Choroid plexus epithelial cell (primary cell): ENCODE results near the gene ANK3.

Experiments
- DNase-seq: peaks from one replicate; pipeline ENCODE4 v3.0.0-alpha.2; 2010; ENCODE audit warnings: low read depth
- H3K4me3 ChIP-seq: 2 replicates; pipeline ENCODE4 v1.5.1; 2011; ENCODE audit warnings: low read depth, mild to moderate bottlenecking, control low read depth, low read length, moderate library complexity
- TF ChIP-seq, protein P1 (sequence below): conservative IDR thresholded peaks from 2 replicates; pipeline ENCODE4 v1.5.1; 2011; ENCODE audit warnings: low read depth, mild to moderate bottlenecking, control low read depth, inconsistent platforms, low read length, moderate library complexity

The ANK3 gene

DNA sequence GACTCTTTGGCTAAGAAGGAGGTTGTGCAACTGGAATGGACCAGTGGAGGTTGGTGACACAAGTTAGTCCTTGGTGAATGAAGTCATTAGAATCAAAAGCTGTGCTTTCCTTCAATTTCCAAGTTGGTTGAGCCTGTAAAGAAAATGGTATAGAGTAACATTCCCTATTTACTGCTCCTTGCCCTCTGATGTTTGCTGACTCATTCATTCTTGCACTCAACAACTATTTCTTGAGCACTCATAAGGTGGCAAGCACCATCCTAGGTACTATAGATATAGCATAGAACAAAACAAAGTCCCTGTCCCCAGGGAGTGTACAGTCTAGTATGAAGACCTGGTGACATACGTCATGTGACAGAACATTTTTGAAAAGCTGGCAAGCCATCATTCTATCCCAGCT lies 364.4 kb downstream of the ANK3 start:
- TF ChIP-seq, protein P1, sequence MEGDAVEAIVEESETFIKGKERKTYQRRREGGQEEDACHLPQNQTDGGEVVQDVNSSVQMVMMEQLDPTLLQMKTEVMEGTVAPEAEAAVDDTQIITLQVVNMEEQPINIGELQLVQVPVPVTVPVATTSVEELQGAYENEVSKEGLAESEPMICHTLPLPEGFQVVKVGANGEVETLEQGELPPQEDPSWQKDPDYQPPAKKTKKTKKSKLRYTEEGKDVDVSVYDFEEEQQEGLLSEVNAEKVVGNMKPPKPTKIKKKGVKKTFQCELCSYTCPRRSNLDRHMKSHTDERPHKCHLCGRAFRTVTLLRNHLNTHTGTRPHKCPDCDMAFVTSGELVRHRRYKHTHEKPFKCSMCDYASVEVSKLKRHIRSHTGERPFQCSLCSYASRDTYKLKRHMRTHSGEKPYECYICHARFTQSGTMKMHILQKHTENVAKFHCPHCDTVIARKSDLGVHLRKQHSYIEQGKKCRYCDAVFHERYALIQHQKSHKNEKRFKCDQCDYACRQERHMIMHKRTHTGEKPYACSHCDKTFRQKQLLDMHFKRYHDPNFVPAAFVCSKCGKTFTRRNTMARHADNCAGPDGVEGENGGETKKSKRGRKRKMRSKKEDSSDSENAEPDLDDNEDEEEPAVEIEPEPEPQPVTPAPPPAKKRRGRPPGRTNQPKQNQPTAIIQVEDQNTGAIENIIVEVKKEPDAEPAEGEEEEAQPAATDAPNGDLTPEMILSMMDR: no peak
- H3K4me3 ChIP-seq: no peak overlapping the region
- no peak for DNase-seq

DNA sequence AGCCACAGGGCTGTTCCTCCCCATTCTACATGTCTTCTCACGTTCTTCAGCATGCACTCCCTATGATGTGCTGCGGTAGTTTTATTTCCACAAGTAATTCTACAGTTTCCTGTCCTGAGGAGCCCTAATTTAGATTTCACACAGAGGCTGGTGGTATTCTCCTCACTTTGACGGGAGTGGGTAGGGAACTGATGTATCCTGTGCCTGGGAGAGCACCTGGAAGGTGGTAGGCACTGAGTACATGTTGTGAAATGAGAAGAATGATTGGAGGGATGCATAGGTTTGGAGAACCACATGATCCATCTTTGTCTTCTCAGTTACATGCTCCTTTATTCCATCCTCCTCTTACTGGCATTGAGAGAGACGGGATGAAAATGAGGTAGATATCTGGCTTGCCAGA lies 365.2 kb downstream of the ANK3 start:
- no peak overlapping the region for H3K4me3 ChIP-seq
- TF ChIP-seq, protein P1: no peak
- no peak for DNase-seq

DNA sequence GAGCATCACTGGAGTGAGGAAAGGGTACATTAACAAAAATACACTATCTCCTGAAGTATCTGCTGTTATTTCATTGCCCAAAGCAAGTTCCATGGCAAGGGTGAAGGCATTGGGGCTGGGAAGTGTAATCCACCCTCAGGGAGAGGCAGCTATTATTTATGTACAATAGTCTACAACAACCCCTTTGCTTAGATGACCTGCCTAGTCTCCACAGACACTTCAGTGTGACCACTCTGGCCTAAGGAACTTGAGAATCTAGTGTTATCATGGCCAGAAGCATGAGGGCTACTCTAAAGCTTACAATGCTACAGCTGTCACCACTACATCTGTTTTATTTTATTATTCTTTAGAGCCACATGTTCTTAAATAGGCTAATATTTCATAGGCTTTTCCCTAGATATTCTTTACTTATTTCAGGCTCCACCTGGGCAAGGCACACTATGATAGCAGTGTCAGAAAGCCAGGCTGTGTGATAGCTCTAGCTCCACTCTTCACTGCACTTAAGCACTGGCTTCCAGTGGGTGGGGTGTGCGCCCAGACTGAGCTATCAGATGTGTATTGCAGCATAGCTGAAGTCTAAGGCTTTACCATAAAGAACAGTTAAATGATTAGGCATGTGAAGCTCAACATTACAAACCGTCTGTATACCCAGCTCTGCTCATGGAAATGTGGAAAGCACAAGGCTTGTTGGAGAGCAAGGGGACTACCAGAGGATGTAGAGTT lies 366.4 kb downstream of the ANK3 start:
- DNase-seq: no peak
- H3K4me3 ChIP-seq: no peak overlapping the region
- TF ChIP-seq, protein P1: no peak

DNA sequence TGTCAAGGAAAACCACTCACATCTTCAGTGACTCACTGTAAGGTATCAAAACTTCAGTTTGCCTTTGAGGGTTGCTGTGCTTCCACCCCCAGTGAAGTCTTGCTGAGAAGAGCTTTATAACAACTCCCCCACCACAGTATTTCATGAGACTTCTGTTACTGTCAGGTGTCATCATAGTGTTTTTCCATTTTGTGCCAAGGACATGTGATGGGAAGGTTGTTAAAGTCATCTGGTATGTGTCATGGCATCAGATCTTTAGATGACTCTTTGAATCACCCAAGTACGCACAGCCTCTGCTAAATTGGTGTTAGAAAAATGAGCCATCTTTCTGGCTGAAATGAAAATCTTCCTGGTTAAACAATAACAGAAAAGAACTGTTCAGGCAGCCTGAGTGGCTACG lies 368.3 kb downstream of the ANK3 start:
- no peak overlapping the region for H3K4me3 ChIP-seq
- no peak for DNase-seq
- TF ChIP-seq, protein P1: no peak

DNA sequence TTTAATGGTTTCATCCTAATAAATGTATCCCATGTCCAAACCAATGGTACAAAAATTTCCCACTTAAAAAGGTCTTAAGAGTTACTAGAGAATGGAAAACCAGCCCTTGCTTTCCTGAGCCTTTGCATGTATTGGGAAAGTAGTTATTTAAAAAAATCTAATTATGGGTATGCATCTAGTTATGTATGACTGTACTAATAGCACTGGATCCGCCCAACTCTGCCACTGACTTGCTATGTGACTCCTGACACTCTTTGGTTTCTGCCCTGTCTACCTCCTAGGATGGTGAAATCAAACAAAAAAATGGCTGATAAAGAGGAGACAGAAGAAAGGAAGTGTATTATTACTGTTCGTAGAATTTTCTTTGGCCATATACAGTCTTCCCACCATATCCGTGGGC lies 372.9 kb downstream of the ANK3 start:
- DNase-seq: no peak
- TF ChIP-seq, protein P1: no peak
- H3K4me3 ChIP-seq: no peak overlapping the region

DNA sequence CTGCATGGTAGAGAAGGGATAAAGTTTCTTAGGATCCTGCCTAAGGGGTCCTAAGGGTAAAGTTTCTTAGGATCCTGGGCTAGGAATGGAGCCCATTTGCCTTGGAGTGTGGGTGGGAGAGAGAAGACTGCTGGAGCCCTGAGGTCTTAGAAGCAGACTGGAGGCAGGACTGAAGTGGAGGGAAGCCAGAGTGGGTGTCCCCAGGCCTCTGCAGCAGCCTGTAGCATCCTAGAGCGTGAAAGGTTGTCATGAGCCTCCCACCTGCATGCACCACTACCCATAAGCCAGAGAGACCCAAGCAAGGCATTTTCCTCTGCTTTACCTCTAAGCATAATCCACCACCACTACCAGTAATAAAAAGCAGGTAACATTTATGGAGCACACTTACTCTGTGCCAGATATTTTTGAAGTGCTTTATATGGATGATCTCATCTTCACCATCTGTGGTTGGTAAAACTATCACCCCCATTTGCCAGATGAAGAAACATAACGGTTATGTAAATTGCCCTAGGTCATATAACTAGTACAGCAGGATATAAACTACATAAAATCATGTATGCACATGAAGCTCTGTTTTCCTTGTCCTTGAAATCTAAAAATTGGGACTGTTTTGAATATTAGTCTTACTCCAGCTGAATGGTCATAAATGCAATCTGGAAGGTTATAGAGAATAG lies 379.8 kb downstream of the ANK3 start:
- H3K4me3 ChIP-seq: no peak overlapping the region
- TF ChIP-seq, protein P1: no peak
- DNase-seq: no peak

DNA sequence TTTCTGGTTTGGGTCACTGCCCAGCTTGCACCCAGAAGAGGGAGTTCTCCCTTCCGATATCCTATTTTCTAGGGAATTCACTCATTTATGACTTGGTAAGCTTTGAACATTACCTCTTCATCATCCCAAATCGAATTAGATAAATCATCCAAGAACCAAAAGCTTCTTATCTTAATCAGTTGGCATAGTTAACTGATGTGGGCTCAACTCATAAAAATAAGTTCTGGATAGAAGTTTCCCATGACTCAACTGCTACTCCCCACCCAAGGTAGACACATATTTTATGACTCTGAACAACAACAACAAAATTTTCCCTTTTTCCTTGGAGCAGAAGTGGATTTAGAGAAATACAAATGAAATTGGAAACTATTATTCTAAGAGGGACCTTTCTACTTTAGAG lies 380.4 kb downstream of the ANK3 start:
- H3K4me3 ChIP-seq: no peak overlapping the region
- TF ChIP-seq, protein P1: no peak
- no peak for DNase-seq
